ENCODE data around the gene GLDC.

Gene GLDC

DNA sequence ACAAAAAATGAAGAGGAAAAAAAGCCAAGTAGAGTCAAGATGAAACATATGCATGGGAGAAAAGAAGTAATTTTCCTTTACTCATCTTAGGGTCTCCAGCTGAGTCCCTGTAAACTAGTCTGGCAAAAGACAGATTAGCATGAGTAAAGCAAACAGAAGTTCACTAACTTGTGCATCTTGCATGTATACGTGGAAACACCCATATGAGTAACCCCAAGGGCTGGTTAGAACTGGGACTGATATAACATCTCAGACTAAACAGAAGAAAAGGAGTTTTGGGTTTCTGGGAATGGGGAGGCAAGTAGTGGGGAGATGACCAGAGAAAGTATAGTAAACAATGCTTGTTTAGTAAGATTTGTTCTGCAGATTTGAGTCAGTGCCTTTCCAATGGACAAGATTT, 20.1 kb upstream of the GLDC start:
- Histone ChIP-seq H3K4me1 (ENCODE audit: insufficient read depth, low read length) (no peaks in the 10 kb centered on the region), H3K27me3 (ENCODE audit: insufficient read depth, low read length, poor library complexity) (no peaks in the 10 kb centered on the region), H3K36me3 (ENCODE audit: insufficient read depth, low read length) (no peaks in the 10 kb centered on the region), H3K27ac (ENCODE audit: low read length) (no peak overlapping the region), H3K9me3 (ENCODE audit: insufficient read depth, low read length, severe bottlenecking) (no peaks in the 10 kb centered on the region), H4K20me1 (ENCODE audit: insufficient read depth, low read length) (no peaks in the 10 kb centered on the region), H3K79me2 (ENCODE audit: insufficient read depth, low read length) (no peaks in the 10 kb centered on the region), H2AFZ (ENCODE audit: low read depth, low read length) (no peak overlapping the region), H3K4me2 (ENCODE audit: insufficient read depth, low read length) (no peak overlapping the region), H3K9ac (ENCODE audit: low read depth, low read length) (no peak overlapping the region), H3K4me3 (ENCODE audit: low read depth in 1 of 2, low read length in 2 of 2) (no peak overlapping the region)
- TF ChIP-seq EZH2 (IDR thresholded peaks at IDR 0.05; ENCODE audit: borderline replicate concordance, low read depth, low read length, severe bottlenecking), result no peak
- TF ChIP-seq, protein P1, sequence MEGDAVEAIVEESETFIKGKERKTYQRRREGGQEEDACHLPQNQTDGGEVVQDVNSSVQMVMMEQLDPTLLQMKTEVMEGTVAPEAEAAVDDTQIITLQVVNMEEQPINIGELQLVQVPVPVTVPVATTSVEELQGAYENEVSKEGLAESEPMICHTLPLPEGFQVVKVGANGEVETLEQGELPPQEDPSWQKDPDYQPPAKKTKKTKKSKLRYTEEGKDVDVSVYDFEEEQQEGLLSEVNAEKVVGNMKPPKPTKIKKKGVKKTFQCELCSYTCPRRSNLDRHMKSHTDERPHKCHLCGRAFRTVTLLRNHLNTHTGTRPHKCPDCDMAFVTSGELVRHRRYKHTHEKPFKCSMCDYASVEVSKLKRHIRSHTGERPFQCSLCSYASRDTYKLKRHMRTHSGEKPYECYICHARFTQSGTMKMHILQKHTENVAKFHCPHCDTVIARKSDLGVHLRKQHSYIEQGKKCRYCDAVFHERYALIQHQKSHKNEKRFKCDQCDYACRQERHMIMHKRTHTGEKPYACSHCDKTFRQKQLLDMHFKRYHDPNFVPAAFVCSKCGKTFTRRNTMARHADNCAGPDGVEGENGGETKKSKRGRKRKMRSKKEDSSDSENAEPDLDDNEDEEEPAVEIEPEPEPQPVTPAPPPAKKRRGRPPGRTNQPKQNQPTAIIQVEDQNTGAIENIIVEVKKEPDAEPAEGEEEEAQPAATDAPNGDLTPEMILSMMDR (IDR thresholded peaks at IDR 0.05; ENCODE audit: borderline replicate concordance, extremely low read depth, low read length, poor library complexity, severe bottlenecking), result no peak
- ATAC-seq (ENCODE audit: insufficient read depth, low read depth) (no peak), DNase-seq (no peak)

DNA sequence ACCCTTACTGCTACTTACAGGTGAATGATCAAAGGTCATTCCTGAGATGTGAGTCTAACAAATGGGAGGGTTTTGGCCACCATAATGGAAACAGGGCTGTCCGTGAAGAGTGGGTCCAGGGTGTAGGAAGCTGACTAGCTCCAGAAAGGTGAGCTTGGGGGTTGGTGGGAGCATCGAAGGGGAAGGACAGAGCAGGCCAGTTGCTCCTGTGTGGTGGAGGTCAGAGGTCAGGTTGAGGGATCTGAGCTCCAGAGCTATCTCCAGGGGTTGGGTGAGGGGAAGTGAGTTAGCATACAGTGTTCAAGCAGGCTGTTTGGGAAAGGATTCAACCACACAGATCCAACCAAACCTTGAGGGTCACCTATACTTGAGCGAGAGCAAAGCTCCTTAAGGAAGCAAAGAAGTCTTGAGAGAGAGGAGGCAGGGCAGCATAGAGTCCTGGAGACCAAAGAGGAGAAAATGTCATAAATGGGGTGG, 18.7 kb upstream of the GLDC start:
- Histone ChIP-seq H3K27me3 (ENCODE audit: insufficient read depth, low read length, poor library complexity) (no peaks in the 10 kb centered on the region), H3K27ac (ENCODE audit: low read length) (no peak overlapping the region), H3K9ac (ENCODE audit: low read depth, low read length) (no peak overlapping the region), H3K9me3 (ENCODE audit: insufficient read depth, low read length, severe bottlenecking) (no peaks in the 10 kb centered on the region), H3K4me1 (ENCODE audit: insufficient read depth, low read length) (no peaks in the 10 kb centered on the region), H3K79me2 (ENCODE audit: insufficient read depth, low read length) (no peaks in the 10 kb centered on the region), H3K4me3 (ENCODE audit: low read depth in 1 of 2, low read length in 2 of 2) (no peak overlapping the region), H4K20me1 (ENCODE audit: insufficient read depth, low read length) (no peaks in the 10 kb centered on the region), H2AFZ (ENCODE audit: low read depth, low read length) (no peak overlapping the region), H3K36me3 (ENCODE audit: insufficient read depth, low read length) (no peaks in the 10 kb centered on the region), H3K4me2 (ENCODE audit: insufficient read depth, low read length) (no peak overlapping the region)
- ATAC-seq (ENCODE audit: insufficient read depth, low read depth), result no peak
- no peak for DNase-seq
- TF ChIP-seq, protein P1 (IDR thresholded peaks at IDR 0.05; ENCODE audit: borderline replicate concordance, extremely low read depth, low read length, poor library complexity, severe bottlenecking), result no peak
- no peak for TF ChIP-seq EZH2 (IDR thresholded peaks at IDR 0.05; ENCODE audit: borderline replicate concordance, low read depth, low read length, severe bottlenecking)

DNA sequence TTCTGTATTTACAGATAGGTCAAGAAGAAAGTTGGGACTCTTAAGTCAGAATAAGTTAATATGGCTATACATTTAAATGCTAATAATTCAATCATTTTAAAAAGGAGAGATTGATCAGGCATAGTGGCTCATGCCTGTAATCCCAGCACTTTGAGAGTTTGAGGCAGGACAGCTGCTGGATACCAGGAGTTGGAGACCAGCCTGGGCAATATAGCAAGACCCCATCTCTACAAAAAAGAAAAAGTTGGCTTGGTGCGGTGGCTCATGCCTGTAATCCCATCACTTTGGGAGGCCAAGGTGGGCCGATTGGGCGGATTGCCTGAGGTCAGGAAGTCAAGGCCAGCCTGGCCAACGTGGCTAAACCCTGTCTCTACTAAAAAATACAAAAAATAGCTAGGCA, 15.0 kb upstream of the GLDC start:
- Histone ChIP-seq H3K27me3 (ENCODE audit: insufficient read depth, low read length, poor library complexity) (no peaks in the 10 kb centered on the region), H3K4me3 (ENCODE audit: low read depth in 1 of 2, low read length in 2 of 2) (no peak overlapping the region), H3K36me3 (ENCODE audit: insufficient read depth, low read length) (no peaks in the 10 kb centered on the region), H4K20me1 (ENCODE audit: insufficient read depth, low read length) (no peaks in the 10 kb centered on the region), H3K9me3 (ENCODE audit: insufficient read depth, low read length, severe bottlenecking) (no peaks in the 10 kb centered on the region), H3K79me2 (ENCODE audit: insufficient read depth, low read length) (no peaks in the 10 kb centered on the region), H3K4me2 (ENCODE audit: insufficient read depth, low read length) (no peak overlapping the region), H2AFZ (ENCODE audit: low read depth, low read length) (no peak overlapping the region), H3K9ac (ENCODE audit: low read depth, low read length) (no peak overlapping the region), H3K27ac (ENCODE audit: low read length) (no peak overlapping the region), H3K4me1 (ENCODE audit: insufficient read depth, low read length) (0 out of 2 replicates have a peak, but pooled peaks cover under 1% of the 10 kb centered on the region)
- no peak for ATAC-seq (ENCODE audit: insufficient read depth, low read depth)
- DNase-seq, result no peak
- TF ChIP-seq EZH2 (IDR thresholded peaks at IDR 0.05; ENCODE audit: borderline replicate concordance, low read depth, low read length, severe bottlenecking), result no peak
- TF ChIP-seq, protein P1 (IDR thresholded peaks at IDR 0.05; ENCODE audit: borderline replicate concordance, extremely low read depth, low read length, poor library complexity, severe bottlenecking), result no peak
